ENCODE measurements around the gene SLC25A18. TPM values are rescaled to one million over a fixed set of nuclear protein-coding genes. Genes with fewer than 3 reads are reported as not detected.

Gene SLC25A18
- total RNA-seq, 1 experiment from 2014 or later, result 0.45 TPM

DNA sequence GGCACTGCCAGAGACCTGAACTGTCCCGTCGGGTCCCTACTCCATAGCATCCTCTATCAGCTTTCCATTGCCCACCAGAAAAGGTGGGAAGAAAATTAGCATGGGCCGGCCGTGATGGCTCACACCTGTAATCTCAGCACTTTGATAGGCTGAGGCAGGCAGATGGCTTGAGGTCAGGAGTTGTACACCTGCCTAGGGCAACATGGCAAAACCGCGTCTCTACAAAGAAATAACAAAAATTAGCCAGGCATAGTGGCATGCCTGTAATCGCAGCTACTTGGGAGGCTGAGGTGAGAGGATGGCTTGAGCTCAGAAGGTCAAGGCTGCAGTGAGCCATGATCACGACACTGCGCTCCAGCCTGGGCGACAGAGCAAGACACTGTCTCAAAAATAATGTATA lies 3.5 kb downstream of the SLC25A18 start:
- ChIA-PET POLR2A (ENCODE audit: low non-redundant PET) (no interaction called here), CTCF (no interaction called here)
- DNase-seq (ENCODE audit: low spot score), result no peak
- Histone ChIP-seq H3K9me3 (ENCODE audit: low read depth, low read length, poor library complexity, severe bottlenecking) (no peaks in the 10 kb centered on the region), H3K27me3 (replicated peaks; ENCODE audit: insufficient read depth, low read depth, low read length, poor library complexity) (no peaks in the 10 kb centered on the region), H3K4me1 (ENCODE audit: insufficient read depth, low read length, poor library complexity, severe bottlenecking) (peaks cover 22% of the 10 kb centered on the region), H3K27ac (ENCODE audit: low read depth, low read length, poor library complexity, severe bottlenecking) (no peak overlapping the region), H3K36me3 (ENCODE audit: insufficient read depth, low read length, poor library complexity, severe bottlenecking) (no peaks in the 10 kb centered on the region), H3K4me3 (ENCODE audit: low read depth, low read length, poor library complexity, severe bottlenecking) (no peak overlapping the region)
- BruUV-seq (replicated peaks), result no TSS peak
- TF ChIP-seq EZH2 (IDR thresholded peaks at IDR 0.05; ENCODE audit: borderline replicate concordance, low read depth, low read length, poor library complexity, severe bottlenecking), result no peak
- TF ChIP-seq, protein P1, sequence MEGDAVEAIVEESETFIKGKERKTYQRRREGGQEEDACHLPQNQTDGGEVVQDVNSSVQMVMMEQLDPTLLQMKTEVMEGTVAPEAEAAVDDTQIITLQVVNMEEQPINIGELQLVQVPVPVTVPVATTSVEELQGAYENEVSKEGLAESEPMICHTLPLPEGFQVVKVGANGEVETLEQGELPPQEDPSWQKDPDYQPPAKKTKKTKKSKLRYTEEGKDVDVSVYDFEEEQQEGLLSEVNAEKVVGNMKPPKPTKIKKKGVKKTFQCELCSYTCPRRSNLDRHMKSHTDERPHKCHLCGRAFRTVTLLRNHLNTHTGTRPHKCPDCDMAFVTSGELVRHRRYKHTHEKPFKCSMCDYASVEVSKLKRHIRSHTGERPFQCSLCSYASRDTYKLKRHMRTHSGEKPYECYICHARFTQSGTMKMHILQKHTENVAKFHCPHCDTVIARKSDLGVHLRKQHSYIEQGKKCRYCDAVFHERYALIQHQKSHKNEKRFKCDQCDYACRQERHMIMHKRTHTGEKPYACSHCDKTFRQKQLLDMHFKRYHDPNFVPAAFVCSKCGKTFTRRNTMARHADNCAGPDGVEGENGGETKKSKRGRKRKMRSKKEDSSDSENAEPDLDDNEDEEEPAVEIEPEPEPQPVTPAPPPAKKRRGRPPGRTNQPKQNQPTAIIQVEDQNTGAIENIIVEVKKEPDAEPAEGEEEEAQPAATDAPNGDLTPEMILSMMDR (conservative IDR thresholded peaks at IDR 0.05; ENCODE audit: low read depth, low read length), result no peak
- intact Hi-C loops (cut with micrococcal nuclease; ENCODE audit: unreplicated experiment), result no loop called here

DNA sequence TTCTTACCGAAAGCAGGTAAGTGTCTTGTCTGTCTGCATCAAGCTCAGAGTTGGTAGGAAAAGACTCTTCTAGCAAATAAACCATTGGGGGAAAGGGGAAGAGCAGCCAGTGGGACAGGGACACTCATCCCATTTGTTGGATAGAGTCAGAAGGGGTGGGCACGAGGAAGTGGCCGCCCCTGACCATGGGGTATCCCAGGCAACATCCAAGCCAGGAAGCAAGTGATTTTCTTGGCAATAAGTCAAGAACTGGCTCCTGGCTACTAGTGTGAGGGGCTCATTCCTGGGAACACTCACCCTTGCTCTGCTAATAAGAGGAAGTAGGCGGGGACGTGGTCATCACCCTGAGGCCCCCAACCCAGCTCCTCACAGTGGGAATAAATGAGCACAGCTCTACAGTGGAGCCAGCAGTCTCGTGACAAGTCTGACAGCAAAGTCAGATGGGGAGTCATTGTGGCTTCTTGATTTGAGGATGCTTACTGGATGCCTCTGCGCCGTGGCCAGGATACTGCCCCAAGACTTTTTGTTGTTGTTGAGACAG lies 6.7 kb downstream of the SLC25A18 start:
- ChIA-PET POLR2A (ENCODE audit: low non-redundant PET) (no interaction called here), CTCF (no interaction called here)
- Histone ChIP-seq H3K4me3 (ENCODE audit: low read depth, low read length, poor library complexity, severe bottlenecking) (no peak overlapping the region), H3K4me1 (ENCODE audit: insufficient read depth, low read length, poor library complexity, severe bottlenecking) (peaks cover 22% of the 10 kb centered on the region), H3K27ac (ENCODE audit: low read depth, low read length, poor library complexity, severe bottlenecking) (no peak overlapping the region), H3K36me3 (ENCODE audit: insufficient read depth, low read length, poor library complexity, severe bottlenecking) (no peaks in the 10 kb centered on the region), H3K9me3 (ENCODE audit: low read depth, low read length, poor library complexity, severe bottlenecking) (no peaks in the 10 kb centered on the region), H3K27me3 (replicated peaks; ENCODE audit: insufficient read depth, low read depth, low read length, poor library complexity) (no peaks in the 10 kb centered on the region)
- intact Hi-C loops (cut with micrococcal nuclease; ENCODE audit: unreplicated experiment), result loop anchor here (10.0 kb wide), 1 partner anchor 75 kb away; no protein-coding TSS in a partner anchor
- no TSS peak for BruUV-seq (replicated peaks)
- DNase-seq (ENCODE audit: low spot score), result peak; percentile 15
- TF ChIP-seq, protein P1 (conservative IDR thresholded peaks at IDR 0.05; ENCODE audit: low read depth, low read length), result no peak
- no peak for TF ChIP-seq EZH2 (IDR thresholded peaks at IDR 0.05; ENCODE audit: borderline replicate concordance, low read depth, low read length, poor library complexity, severe bottlenecking)

DNA sequence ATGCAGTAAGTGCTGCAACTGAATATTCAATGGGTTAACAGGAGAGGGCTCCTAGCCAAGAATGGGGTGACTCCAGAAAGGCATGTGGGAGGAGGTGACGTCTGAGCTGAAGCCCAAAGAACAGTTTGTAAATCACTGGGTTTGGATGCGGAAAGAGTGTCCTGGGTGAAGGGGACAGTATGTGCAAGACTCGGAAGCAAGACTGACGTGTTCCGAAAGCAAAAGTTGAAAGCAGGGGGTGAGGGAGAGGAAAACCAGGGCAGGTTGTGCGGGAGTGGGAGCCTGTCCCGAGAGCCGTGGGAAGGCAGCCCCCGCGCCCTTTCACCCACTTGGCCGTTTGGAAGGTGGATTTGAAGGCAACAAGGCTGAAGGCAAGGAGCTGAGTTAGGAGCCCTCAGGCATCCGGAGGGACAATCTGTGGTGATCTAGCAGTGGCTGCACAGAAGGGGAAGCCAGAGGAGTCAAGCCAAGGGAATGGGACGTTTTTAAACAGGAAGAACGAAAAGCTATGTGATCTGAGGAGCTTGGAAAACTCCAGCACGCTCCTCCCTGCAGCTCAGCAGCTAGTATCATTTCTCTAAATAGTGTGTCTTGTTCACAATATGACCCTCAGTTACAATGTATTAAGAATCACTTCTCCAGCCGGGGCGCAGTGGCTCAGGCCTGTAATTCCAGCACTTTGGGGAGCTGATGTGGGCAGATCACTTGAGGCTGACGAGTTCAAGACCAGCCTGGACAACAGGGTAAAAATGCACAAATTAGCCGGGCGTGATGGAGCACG lies 7.7 kb downstream of the SLC25A18 start:
- peak; percentile 67 for DNase-seq (ENCODE audit: low spot score)
- no peaks in the 10 kb centered on the region for H3K27me3 ChIP-seq (replicated peaks; ENCODE audit: insufficient read depth, low read depth, low read length, poor library complexity)
- H3K4me1 ChIP-seq (ENCODE audit: insufficient read depth, low read length, poor library complexity, severe bottlenecking), result peaks cover 28% of the 10 kb centered on the region
- ChIA-PET CTCF (no interaction called here), POLR2A (ENCODE audit: low non-redundant PET) (no interaction called here)
- TF ChIP-seq EZH2 (IDR thresholded peaks at IDR 0.05; ENCODE audit: borderline replicate concordance, low read depth, low read length, poor library complexity, severe bottlenecking), result no peak
- TF ChIP-seq, protein P1 (conservative IDR thresholded peaks at IDR 0.05; ENCODE audit: low read depth, low read length), result no peak
- BruUV-seq (replicated peaks), result no TSS peak
- H3K27ac ChIP-seq (ENCODE audit: low read depth, low read length, poor library complexity, severe bottlenecking), result peak overlapping the region; percentile 38
- no peaks in the 10 kb centered on the region for H3K36me3 ChIP-seq (ENCODE audit: insufficient read depth, low read length, poor library complexity, severe bottlenecking)
- intact Hi-C loops (cut with micrococcal nuclease; ENCODE audit: unreplicated experiment), result loop anchor here (10.0 kb wide), 1 partner anchor 74 kb away; no protein-coding TSS in a partner anchor
- H3K4me3 ChIP-seq (ENCODE audit: low read depth, low read length, poor library complexity, severe bottlenecking), result no peak overlapping the region
- no peaks in the 10 kb centered on the region for H3K9me3 ChIP-seq (ENCODE audit: low read depth, low read length, poor library complexity, severe bottlenecking)
